Upper lobe of left lung (tissue), 6 donors: Measurements from ENCODE around the gene DCBLD1. TPM values are rescaled to one million over a fixed set of nuclear protein-coding genes. Genes with fewer than 3 reads are reported as not detected.

Experiments used
- ATAC-seq, 2 donors: fragments of 200-7000 bp; cut with Tn5 transposase; one replicate each; pipeline ENCODE4 v1.9.1; 2022; ENCODE audit warnings: mild to moderate bottlenecking in 2 of 2, moderate library complexity in 2 of 2; ENCODE audit not compliant: low FRiP score in 2 of 2
- DNase-seq, 2 donors: peaks; one replicate each; pipeline ENCODE4 v3.0.0-alpha.2; 2019 to 2020
- H3K27ac ChIP-seq, 4 donors: fragments of 200-600 bp; sonication (generic); one replicate each; pipeline ENCODE4 v1.5.1; 2016 to 2019
- H3K27me3 ChIP-seq, 4 donors: fragments of 200-600 bp; sonication (generic); one replicate each; pipeline ENCODE4 v1.5.1; 2017 to 2019
- H3K36me3 ChIP-seq, 4 donors: fragments of 200-600 bp; sonication (generic); one replicate each; pipeline ENCODE4 v1.5.1; 2016 to 2019
- H3K4me1 ChIP-seq, 4 donors: fragments of 200-600 bp; sonication (generic); one replicate each; pipeline ENCODE4 v1.5.1; 2018 to 2019
- H3K4me3 ChIP-seq, 4 donors: fragments of 200-600 bp; sonication (generic); one replicate each; pipeline ENCODE4 v1.5.1; 2017 to 2019; ENCODE audit warnings: mild to moderate bottlenecking in 2 of 4, moderate library complexity in 1 of 4
- H3K9me3 ChIP-seq, 4 donors: fragments of 200-600 bp; sonication (generic); one replicate each; pipeline ENCODE4 v1.5.1; 2018 to 2019
- EP300 ChIP-seq, 4 donors: sonication (generic); formaldehyde crosslinking; IDR thresholded peaks; one replicate each; pipeline ENCODE4 v1.5.1; 2017; ENCODE audit warnings: antibody characterized with exemption in 4 of 4, control low read depth in 2 of 4
- POLR2A ChIP-seq, 4 donors: fragments of 450-650 bp; IDR thresholded peaks; one replicate each; pipeline ENCODE4 v1.5.1; 2016 to 2017; ENCODE audit warnings: antibody characterized with exemption in 4 of 4, mild to moderate bottlenecking in 2 of 4
- POLR2AphosphoS5 ChIP-seq, 2 donors: sonication (generic); formaldehyde crosslinking; IDR thresholded peaks; one replicate each; pipeline ENCODE4 v1.5.1; 2017; ENCODE audit warnings: antibody characterized with exemption in 2 of 2
- WGBS, 2 donors: methylation state at CpG; one replicate each; pipeline ENCODE4 v1.1.5; 2017 to 2018; 5-methylcytosine and 5-hydroxymethylcytosine counted together
- small RNA-seq, 4 donors: library from RNA; depleted of rRNA; stranded (forward); fragments of <200 nt; gene quantifications; one replicate each; pipeline ENCODE3, GENCODE V24; 2016
- total RNA-seq, 6 donors: library from RNA; depleted of rRNA in 4 of 6; stranded (reverse); fragments of >200 nt in 4 of 6; gene quantifications; one replicate each; pipeline versions ENCODE4 v1.1.0 to v1.2.1, GENCODE V29; 2016 to 2021
- TF ChIP-seq, protein P1 (sequence below), 6 experiments: fragments of 450-650 bp in 4 of 6; fragments of 200-600 bp in 2 of 6; sonication (generic) in 2 of 6; IDR thresholded peaks; one replicate each; pipeline ENCODE4 v1.5.1; 2016 to 2019; ENCODE audit warnings: antibody characterized with exemption in 6 of 6
- donor health status: DM: no; HTN: no; CAD: no; lungs with moderate emphysema.
- donor health status: DM: no; HTN: yes; CAD: no; lungs with severe emphysema.

Gene DCBLD1
- total RNA-seq, 6 donors from 2014 or later, result 12.5 to 48.1 (median 19.6) TPM

DNA sequence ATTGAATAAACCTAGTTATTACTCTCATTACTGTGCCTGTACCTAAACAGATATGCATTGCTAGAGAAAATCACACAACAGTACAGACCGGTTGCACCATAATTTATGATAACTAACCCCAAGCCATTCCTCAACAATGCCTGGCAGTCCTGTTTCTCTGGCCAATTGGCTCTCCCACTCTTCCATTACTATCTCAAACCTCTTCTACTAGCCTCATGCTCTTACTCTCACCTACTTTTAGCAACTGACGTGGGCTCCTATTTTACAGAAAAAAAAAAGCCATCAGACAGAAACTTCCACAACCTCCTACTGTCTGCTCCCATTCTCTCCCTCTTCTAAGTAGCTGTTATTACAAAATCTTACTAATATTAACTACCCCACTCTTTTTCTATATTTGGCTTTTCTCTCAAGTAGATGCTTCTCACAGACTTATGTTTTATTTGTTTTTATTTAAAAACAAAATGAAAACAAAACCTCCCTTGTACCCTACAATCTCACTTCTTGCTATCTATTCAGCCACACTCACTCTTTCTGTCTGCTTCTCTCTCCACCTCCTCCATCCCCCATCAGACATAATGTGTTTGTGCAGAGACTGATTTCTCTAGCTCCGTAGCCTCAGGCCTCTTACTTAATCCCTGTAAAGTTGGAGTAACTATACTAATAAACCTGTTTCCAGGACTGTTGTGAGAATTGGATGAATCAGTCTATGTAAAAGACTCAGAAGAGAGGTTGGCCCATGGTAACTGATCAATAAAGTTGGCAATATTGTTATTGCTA, 110.7 kb downstream of the DCBLD1 start:
- WGBS, 2 donors, result 86 to 92% methylated on average over 3 of the region's 3 CpGs
- no peak overlapping the region for H3K4me3 ChIP-seq
- H3K27me3 ChIP-seq, result no peaks in the 10 kb centered on the region

DNA sequence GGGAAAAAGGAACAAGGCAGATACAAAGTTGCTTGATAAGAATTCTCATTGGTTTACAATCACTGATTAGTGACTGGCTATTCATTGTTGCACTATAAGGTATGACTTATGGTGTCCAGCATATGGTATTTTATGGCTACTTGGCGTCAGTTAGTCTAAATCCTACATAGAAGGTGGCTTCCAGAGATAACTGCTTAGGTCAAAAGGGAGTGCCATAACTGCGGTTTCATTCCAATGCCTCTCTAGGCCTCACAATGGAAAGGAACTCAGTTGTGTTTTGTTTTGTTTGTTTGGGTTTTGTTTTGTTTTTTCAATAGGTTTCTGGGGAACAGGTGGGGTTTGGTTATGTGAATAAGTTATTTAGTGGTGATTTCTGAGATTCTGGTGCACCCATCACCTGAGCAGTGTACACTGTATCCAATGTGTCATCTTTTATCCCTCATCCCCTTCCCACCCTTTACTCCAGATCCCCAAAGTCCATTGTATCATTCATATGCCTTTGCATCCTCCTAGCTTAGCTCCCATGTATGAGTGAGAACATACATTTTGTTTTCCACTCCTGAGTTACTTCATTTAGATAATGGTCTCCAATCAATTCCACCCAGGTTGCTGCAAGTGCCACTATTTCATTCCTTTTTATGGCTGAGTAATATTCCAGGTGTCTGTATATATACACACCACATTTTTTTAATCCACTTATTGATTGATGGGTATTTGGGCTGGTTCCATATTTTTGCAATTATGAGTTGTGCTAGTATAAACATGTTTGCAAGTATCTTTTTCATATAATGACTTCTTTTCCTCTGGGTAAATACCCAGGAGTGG, 112.8 kb downstream of the DCBLD1 start:
- Histone ChIP-seq H3K27me3 (no peaks in the 10 kb centered on the region), H3K9me3 (no peaks in the 10 kb centered on the region), H3K36me3 (peaks cover 0 to 11% (median 0%) of the 10 kb centered on the region in 4 donors), H3K4me3 (no peak overlapping the region), H3K27ac (no peak overlapping the region), H3K4me1 (peaks cover 9 to 13% (median 10%) of the 10 kb centered on the region in 4 donors)
- ATAC-seq (no peak), DNase-seq (no peak)
- 96% methylated on average over 2 of the region's 2 CpGs for WGBS, 2 donors
- TF ChIP-seq POLR2A (IDR thresholded peaks at IDR 0.05), result no peak
- TF ChIP-seq POLR2AphosphoS5 (IDR thresholded peaks at IDR 0.05), result no peak
- no peak for TF ChIP-seq EP300 (IDR thresholded peaks at IDR 0.05)
- TF ChIP-seq, protein P1, sequence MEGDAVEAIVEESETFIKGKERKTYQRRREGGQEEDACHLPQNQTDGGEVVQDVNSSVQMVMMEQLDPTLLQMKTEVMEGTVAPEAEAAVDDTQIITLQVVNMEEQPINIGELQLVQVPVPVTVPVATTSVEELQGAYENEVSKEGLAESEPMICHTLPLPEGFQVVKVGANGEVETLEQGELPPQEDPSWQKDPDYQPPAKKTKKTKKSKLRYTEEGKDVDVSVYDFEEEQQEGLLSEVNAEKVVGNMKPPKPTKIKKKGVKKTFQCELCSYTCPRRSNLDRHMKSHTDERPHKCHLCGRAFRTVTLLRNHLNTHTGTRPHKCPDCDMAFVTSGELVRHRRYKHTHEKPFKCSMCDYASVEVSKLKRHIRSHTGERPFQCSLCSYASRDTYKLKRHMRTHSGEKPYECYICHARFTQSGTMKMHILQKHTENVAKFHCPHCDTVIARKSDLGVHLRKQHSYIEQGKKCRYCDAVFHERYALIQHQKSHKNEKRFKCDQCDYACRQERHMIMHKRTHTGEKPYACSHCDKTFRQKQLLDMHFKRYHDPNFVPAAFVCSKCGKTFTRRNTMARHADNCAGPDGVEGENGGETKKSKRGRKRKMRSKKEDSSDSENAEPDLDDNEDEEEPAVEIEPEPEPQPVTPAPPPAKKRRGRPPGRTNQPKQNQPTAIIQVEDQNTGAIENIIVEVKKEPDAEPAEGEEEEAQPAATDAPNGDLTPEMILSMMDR (IDR thresholded peaks at IDR 0.05), result no peak

More for the DNA sequence above, 110.7 kb downstream of the DCBLD1 start:
- H3K4me1 ChIP-seq, result no peaks in the 10 kb centered on the region
- DNase-seq (no peak), ATAC-seq (no peak)
- H3K36me3 ChIP-seq, result peaks cover 0 to 26% (median 0%) of the 10 kb centered on the region in 4 donors
- H3K9me3 ChIP-seq, result no peaks in the 10 kb centered on the region
- TF ChIP-seq POLR2A (IDR thresholded peaks at IDR 0.05), result no peak
- TF ChIP-seq POLR2AphosphoS5 (IDR thresholded peaks at IDR 0.05), result no peak
- TF ChIP-seq EP300 (IDR thresholded peaks at IDR 0.05), result no peak
- TF ChIP-seq, protein P1 (IDR thresholded peaks at IDR 0.05), result no peak
- no peak overlapping the region for H3K27ac ChIP-seq

- H3K27ac ChIP-seq, result no peak overlapping the region
- peaks cover 0 to 8% (median 0%) of the 10 kb centered on the region in 4 donors for H3K36me3 ChIP-seq
- TF ChIP-seq POLR2AphosphoS5 (IDR thresholded peaks at IDR 0.05) (no peak), POLR2A (IDR thresholded peaks at IDR 0.05) (no peak), EP300 (IDR thresholded peaks at IDR 0.05) (no peak)
- no peak overlapping the region for H3K4me3 ChIP-seq
- H3K4me1 ChIP-seq, result peaks cover 18 to 24% (median 22%) of the 10 kb centered on the region in 4 donors
- 94 to 98% methylated on average over 2 of the region's 2 CpGs for WGBS, 2 donors
- ATAC-seq (no peak), DNase-seq (no peak)
- H3K27me3 ChIP-seq, result no peaks in the 10 kb centered on the region
- no peaks in the 10 kb centered on the region for H3K9me3 ChIP-seq
These were observed 115.3 kb downstream of the DCBLD1 start for GRCh38 chr6:117597755-117598154.

Small RNA genes lying within 50 kb of the gene (small RNA-seq; reads per million reads assigned to genes)
- 0 to 0.06 (median 0) reads per million in 4 donors for gene RNU6-253P

Other genes with a start within 250 kb of the DCBLD1 start
- not detected for gene VGLL2, start 217.1 kb upstream of the DCBLD1 start, total RNA-seq
- gene ROS1, start 56.7 kb upstream of the DCBLD1 start, total RNA-seq, result 100 to 1,000 TPM in 3 of 6 donors, 10 to 100 TPM in 3; 39.1 to 190 (median 114) TPM
- 10 to 100 TPM in 5 of 6 donors, 1 to 10 TPM in 1; 8.4 to 34.8 (median 19.6) TPM for gene GOPC, start 119.8 kb downstream of the DCBLD1 start, total RNA-seq
- gene NUS1, start 192.8 kb downstream of the DCBLD1 start, total RNA-seq, result 10 to 100 TPM in 4 of 6 donors, 1 to 10 TPM in 2; 8.2 to 37.5 (median 30.0) TPM